Panc1 (cell line): ENCODE results near the gene NR3C1.

Experiments
- POLR2AphosphoS5 ChIP-seq: IDR thresholded peaks from 2 replicates; pipeline ENCODE4 v1.6.1; 2012; ENCODE audit warnings: mild to moderate bottlenecking, low read depth, low read length, moderate library complexity
- REST ChIP-seq, 2 experiments: IDR thresholded peaks; 2 replicates each; pipeline ENCODE4 v1.6.1; 2011 to 2012; ENCODE audit warnings: low read depth in 2 of 2, control low read depth in 1 of 2, low read length in 1 of 2, mild to moderate bottlenecking in 1 of 2, moderate library complexity in 1 of 2; ENCODE audit not compliant: insufficient read depth in 1 of 2
- SIN3A ChIP-seq: IDR thresholded peaks from 2 replicates; pipeline ENCODE4 v1.6.1; 2012; ENCODE audit warnings: low read depth, mild to moderate bottlenecking, low read length, moderate library complexity, borderline replicate concordance; ENCODE audit not compliant: insufficient read depth
- TCF7L2 ChIP-seq: IDR thresholded peaks from 2 replicates; pipeline ENCODE4 v1.6.1; 2011; ENCODE audit warnings: mild to moderate bottlenecking, low read depth, low read length, inconsistent platforms
- TF ChIP-seq, protein P1 (sequence below): fragments of 450-650 bp; IDR thresholded peaks from 2 replicates; pipeline ENCODE4 v1.5.1; 2017; ENCODE audit warnings: mild to moderate bottlenecking

- no peak for TF ChIP-seq POLR2AphosphoS5
- no peak for TF ChIP-seq SIN3A
- TF ChIP-seq, protein P1, sequence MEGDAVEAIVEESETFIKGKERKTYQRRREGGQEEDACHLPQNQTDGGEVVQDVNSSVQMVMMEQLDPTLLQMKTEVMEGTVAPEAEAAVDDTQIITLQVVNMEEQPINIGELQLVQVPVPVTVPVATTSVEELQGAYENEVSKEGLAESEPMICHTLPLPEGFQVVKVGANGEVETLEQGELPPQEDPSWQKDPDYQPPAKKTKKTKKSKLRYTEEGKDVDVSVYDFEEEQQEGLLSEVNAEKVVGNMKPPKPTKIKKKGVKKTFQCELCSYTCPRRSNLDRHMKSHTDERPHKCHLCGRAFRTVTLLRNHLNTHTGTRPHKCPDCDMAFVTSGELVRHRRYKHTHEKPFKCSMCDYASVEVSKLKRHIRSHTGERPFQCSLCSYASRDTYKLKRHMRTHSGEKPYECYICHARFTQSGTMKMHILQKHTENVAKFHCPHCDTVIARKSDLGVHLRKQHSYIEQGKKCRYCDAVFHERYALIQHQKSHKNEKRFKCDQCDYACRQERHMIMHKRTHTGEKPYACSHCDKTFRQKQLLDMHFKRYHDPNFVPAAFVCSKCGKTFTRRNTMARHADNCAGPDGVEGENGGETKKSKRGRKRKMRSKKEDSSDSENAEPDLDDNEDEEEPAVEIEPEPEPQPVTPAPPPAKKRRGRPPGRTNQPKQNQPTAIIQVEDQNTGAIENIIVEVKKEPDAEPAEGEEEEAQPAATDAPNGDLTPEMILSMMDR = no peak
- TF ChIP-seq REST (IDR thresholded peaks at IDR 0.05; ENCODE audit: insufficient read depth in 1 of 2, low read depth in 2 of 2, low read length in 1 of 2) = no peak
- no peak for TF ChIP-seq TCF7L2
Measured at GRCh38 chr5:143235423-143235822, 168.1 kb downstream of the NR3C1 start.
